Upper lobe of left lung (tissue), 4 donors: ENCODE measurements around the gene ABCC6.

Experiments used
- EP300 ChIP-seq, 4 donors: sonication (generic); formaldehyde crosslinking; IDR thresholded peaks; one replicate each; pipeline ENCODE4 v1.5.1; 2017; ENCODE audit warnings: antibody characterized with exemption in 4 of 4, control low read depth in 2 of 4
- POLR2A ChIP-seq, 4 donors: fragments of 450-650 bp; IDR thresholded peaks; one replicate each; pipeline ENCODE4 v1.5.1; 2016 to 2017; ENCODE audit warnings: antibody characterized with exemption in 4 of 4, mild to moderate bottlenecking in 2 of 4
- POLR2AphosphoS5 ChIP-seq, 2 donors: sonication (generic); formaldehyde crosslinking; IDR thresholded peaks; one replicate each; pipeline ENCODE4 v1.5.1; 2017; ENCODE audit warnings: antibody characterized with exemption in 2 of 2
- TF ChIP-seq, protein P1 (sequence below), 6 experiments: fragments of 450-650 bp in 4 of 6; fragments of 200-600 bp in 2 of 6; sonication (generic) in 2 of 6; IDR thresholded peaks; one replicate each; pipeline ENCODE4 v1.5.1; 2016 to 2019; ENCODE audit warnings: antibody characterized with exemption in 6 of 6

DNA sequence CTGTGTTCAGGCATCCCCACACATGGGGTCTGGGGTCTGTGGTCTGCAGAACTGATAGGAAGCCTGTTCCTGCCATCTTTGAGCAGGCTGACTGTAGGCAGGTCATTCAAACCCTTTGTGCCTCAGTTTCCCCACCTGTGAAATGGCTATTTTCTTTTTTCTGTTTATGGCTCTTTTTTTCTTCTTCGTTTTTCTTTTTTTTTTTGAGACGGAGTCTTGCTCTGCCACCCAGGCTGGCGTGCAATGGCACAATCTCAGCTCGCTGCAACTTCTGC, 72.5 kb downstream of the ABCC6 start:
- TF ChIP-seq POLR2A (IDR thresholded peaks at IDR 0.05) (no peak), POLR2AphosphoS5 (IDR thresholded peaks at IDR 0.05) (no peak), EP300 (IDR thresholded peaks at IDR 0.05) (no peak)
- TF ChIP-seq, protein P1, sequence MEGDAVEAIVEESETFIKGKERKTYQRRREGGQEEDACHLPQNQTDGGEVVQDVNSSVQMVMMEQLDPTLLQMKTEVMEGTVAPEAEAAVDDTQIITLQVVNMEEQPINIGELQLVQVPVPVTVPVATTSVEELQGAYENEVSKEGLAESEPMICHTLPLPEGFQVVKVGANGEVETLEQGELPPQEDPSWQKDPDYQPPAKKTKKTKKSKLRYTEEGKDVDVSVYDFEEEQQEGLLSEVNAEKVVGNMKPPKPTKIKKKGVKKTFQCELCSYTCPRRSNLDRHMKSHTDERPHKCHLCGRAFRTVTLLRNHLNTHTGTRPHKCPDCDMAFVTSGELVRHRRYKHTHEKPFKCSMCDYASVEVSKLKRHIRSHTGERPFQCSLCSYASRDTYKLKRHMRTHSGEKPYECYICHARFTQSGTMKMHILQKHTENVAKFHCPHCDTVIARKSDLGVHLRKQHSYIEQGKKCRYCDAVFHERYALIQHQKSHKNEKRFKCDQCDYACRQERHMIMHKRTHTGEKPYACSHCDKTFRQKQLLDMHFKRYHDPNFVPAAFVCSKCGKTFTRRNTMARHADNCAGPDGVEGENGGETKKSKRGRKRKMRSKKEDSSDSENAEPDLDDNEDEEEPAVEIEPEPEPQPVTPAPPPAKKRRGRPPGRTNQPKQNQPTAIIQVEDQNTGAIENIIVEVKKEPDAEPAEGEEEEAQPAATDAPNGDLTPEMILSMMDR (IDR thresholded peaks at IDR 0.05), result no peak
